ENCODE results near the gene KPNA1.

KPNA1 gene

GRCh38 chr3:122415104-122415744, 99.5 kb downstream of the KPNA1 start:
- peak in 1 of 2 donors; percentile 17 for DNase-seq (ENCODE audit: low read depth in 2 of 2)

GRCh38 chr3:122414391-122414790, 100.3 kb downstream of the KPNA1 start:
- DNase-seq (ENCODE audit: low read depth in 2 of 2): no peak

- no peak for DNase-seq (ENCODE audit: low read depth in 2 of 2)
Observed at GRCh38 chr3:122410639-122411038, 104.1 kb downstream of the KPNA1 start.

GRCh38 chr3:122410111-122410510, 104.6 kb downstream of the KPNA1 start:
- no peak for DNase-seq (ENCODE audit: low read depth in 2 of 2)

GRCh38 chr3:122409446-122409845, 105.3 kb downstream of the KPNA1 start:
- no peak for DNase-seq (ENCODE audit: low read depth in 2 of 2)

GRCh38 chr3:122407946-122408345, 106.8 kb downstream of the KPNA1 start:
- no peak for DNase-seq (ENCODE audit: low read depth in 2 of 2)

GRCh38 chr3:122406198-122406597, 108.5 kb downstream of the KPNA1 start:
- no peak for DNase-seq (ENCODE audit: low read depth in 2 of 2)

- no peak for DNase-seq (ENCODE audit: low read depth in 2 of 2)
Observed at GRCh38 chr3:122405015-122405414, 109.7 kb downstream of the KPNA1 start.

- no peak for DNase-seq (ENCODE audit: low read depth in 2 of 2)
Observed at GRCh38 chr3:122403489-122403888, 111.2 kb downstream of the KPNA1 start.

GRCh38 chr3:122398920-122399319, 115.8 kb downstream of the KPNA1 start:
- DNase-seq (ENCODE audit: low read depth in 2 of 2): no peak

- no peak for DNase-seq (ENCODE audit: low read depth in 2 of 2)
Observed at GRCh38 chr3:122397201-122397600, 117.5 kb downstream of the KPNA1 start.

GRCh38 chr3:122396511-122396910, 118.2 kb downstream of the KPNA1 start:
- no peak for DNase-seq (ENCODE audit: low read depth in 2 of 2)

- no peak for DNase-seq (ENCODE audit: low read depth in 2 of 2)
Observed at GRCh38 chr3:122395582-122395981, 119.2 kb downstream of the KPNA1 start.

- DNase-seq (ENCODE audit: low read depth in 2 of 2): no peak
Observed at GRCh38 chr3:122394173-122394572, 120.6 kb downstream of the KPNA1 start.

- no peak for DNase-seq (ENCODE audit: low read depth in 2 of 2)
Observed at GRCh38 chr3:122392868-122393844, 121.6 kb downstream of the KPNA1 start.

GRCh38 chr3:122391681-122392446, 122.9 kb downstream of the KPNA1 start:
- no peak for DNase-seq (ENCODE audit: low read depth in 2 of 2)

- DNase-seq (ENCODE audit: low read depth in 2 of 2): no peak
Observed at GRCh38 chr3:122390665-122391064, 124.1 kb downstream of the KPNA1 start.

GRCh38 chr3:122389892-122390291, 124.8 kb downstream of the KPNA1 start:
- no peak for DNase-seq (ENCODE audit: low read depth in 2 of 2)

- no peak for DNase-seq (ENCODE audit: low read depth in 2 of 2)
Observed at GRCh38 chr3:122389197-122389596, 125.5 kb downstream of the KPNA1 start.

GRCh38 chr3:122387709-122388108, 127.0 kb downstream of the KPNA1 start:
- DNase-seq (ENCODE audit: low read depth in 2 of 2): no peak

- DNase-seq (ENCODE audit: low read depth in 2 of 2): peak; percentile 88
Observed at GRCh38 chr3:122383771-122384697, 130.7 kb downstream of the KPNA1 start, which contains the start of gene FAM162A. Gene FAM162A (plus strand): TSS chr3:122384182. CDS start chr3:122384266, 84 bp downstream.

Measured in activated CD4-positive, alpha-beta T cell treated with anti-CD3 and anti-CD28 coated beads for 24 hours (primary cell).